HG02763 (cell line): ENCODE data around the gene FAM222A.

ENCODE experiments used
- ATAC-seq: cut with Tn5 transposase; IDR thresholded peaks from one replicate; pipeline ENCODE4 v1.9.1; 2021; ENCODE audit warnings: mild to moderate bottlenecking, moderate library complexity; ENCODE audit not compliant: unreplicated experiment

Gene FAM222A

DNA sequence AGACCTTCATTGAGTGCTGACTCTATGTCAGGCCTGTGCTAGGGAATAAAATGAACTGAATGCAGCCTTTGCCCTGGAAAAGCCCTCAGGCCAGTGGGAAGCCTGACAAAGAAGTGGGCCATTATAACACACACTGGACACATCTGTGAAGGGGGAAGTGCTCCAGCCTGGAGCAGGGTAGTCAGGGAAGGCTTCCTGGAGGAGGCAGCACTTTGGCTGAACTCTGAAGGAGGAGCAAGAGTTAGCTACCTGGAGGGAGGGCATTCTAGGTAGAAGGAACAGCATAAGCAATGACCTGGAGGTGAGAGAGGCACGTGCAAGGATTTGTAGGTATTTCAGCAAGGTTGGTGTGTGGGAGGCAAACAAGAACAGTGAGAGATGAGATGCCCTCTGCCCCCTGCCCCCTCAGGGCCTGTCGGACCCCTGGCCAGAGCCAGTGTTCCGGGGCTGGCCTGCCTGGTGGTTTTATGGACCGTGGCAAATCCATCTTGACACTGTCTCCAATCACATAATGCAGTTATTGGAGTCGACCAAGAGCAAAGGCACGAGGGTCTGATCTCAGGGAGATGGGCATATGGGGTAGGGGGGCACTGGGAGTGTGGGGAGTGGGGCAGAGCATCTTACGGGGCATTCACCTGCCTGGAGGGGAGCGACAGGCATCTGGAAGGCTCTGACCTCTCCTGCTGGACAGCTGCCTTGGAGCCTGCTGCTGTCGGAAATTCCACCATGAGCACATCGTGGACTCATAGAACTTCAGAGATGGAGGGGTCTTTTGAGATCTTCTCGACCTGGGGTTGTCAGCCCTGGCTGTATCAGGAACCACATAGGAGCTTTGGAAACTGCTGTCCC, 2.7 kb upstream of the FAM222A start:
- no peak for ATAC-seq

DNA sequence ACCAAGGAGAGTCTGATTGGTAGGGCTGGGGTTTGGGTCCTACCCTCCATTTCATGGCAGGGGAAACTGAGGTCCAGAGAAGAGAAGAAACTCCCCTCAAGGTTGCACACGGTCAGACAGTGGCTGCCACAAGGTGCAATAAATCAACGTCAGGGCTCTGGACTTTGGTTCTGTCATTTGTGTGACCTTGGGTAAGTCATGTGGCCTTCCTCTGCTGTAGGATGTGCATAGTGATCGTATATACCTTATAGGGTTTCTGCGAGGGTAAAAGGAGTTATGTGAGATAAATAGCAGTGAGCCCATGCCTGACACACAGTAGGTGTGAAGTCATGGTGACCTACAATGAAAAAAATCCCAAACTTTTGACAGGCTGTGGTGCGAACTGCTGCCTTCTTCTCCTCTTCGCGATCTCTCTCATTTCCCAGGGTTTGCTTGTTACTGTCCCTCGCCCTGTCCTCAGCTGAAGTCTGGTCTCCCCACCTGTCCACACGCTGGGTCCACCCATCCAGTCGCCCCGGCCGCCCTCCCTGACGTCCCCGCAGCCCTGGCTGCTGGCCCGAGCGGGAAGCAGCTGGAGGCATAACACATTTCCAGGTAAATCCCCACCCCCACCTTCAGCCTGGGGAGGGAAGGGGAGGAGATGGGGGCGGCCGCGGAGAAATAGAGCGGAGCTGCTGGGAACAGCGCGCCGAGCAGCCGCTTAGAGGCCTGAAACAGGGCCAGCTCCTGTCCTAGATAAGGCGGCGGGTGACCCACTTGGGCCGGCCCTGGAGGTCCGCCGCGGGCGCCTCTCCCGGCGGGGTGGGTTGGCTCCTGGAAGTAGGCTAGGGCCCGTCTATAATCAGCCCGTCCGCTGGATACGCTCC, 1.8 kb upstream of the FAM222A start:
- ATAC-seq: no peak

DNA sequence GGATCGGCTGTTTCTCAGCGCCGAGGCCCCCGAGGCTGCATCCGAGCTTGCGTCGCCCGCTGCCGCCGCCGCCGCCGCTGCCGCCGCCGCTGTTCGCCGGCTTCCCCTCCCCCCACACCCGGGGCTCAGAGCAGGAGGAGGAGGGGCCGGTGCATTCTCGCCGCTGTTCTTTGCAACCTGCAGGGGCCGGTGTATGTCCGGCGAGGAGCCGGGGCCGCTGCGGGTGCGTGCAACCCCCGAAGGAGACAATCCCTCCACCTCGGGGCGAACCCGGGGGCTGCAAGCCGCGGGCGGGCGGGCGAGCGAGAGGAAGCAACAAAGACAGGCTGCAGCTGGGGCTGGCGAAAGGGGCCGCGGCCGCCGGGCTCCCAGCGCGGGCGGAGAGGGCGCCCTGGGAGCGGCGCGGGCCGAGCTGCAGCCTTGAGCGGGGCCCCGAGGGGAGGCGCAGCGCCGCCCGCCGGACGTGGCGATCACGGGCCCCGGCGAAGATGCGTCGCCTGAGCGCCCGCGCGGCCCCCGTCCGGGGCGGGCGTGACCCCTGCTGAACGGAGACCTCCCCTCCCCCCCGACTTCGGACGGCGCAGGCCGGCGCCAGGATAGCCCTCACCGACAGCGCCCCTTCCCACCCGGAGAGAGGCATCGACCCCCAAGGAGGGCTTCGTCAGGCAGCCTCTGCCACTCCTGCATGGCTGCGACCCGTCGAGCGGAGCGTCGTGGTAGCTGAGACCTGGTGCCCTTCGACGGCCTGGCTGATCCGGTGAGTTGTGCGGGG, 702 bp downstream of the FAM222A start:
- peak; percentile 14 for ATAC-seq

DNA sequence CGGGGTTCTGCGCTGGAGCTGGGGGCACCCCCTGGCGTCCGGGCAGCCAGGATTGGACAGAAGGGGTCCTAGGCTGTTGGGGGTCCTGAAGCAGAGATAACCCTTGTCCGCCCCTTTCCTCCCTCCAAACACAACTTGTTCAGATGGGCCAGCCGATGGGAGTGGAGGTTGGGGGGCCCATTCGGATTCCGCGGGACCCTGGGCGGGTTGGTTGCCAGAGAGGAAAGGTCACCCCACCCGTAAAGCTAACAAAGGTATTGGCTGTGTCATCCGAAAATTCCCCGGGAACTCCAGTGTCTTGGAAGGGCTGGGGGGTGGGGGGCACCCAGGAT, 1.3 kb downstream of the FAM222A start:
- ATAC-seq: no peak

DNA sequence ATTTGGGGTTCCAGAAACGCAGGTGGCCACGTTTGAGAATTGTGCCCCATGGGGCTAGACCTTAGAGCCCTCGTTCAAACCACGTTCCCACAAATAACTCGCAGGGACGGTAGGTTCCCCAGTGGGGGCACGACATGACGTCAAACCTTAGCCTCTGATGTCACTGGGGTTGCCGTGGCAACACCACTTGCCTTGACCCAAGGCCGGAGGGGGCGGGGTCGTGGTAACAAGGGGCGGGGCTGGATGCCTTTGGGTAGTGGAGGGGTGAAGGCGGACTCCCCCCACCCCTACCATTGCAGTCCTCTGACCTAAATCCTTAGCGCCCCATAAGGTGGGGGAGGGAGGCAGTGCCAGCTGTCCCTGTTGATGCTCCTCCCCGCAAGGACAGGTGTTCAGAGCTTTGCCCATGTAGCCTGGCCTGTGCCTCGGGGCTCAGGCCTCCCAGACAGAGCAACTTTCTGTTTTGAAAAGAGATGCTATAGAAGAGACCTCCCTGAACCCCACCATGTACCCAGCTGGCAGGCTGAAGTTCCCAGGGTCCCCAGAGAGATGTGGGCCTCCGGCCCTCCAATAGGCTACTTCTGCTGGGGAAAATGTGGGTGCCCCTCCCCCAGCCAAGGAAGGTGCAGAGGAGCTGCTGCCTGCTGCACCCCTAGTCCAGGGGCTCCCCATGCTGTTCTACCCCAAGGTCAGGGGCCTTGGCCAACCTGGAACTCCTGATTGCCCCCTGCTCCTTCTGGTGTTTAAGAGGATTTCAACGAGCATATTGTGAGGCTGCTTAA, 1.9 kb downstream of the FAM222A start:
- no peak for ATAC-seq

DNA sequence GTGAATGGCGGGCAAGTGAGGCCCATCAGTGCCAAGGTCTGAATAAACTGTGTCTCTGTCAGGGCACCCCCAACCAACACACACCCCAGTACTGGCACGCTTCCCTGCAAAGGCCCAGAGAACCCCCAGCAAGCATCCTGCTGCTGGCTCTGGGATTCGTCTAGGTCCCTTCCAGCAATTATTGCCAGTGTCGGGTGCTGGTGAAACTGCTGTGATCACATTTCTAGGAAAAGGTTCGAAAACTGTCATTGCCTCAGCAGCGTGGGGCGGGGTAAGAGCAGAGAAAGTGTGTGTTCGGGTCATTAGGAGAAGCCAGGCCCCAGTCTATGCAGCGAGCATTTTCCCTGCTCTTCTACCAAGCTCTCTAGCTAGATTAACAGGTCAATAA, 2.5 kb downstream of the FAM222A start:
- ATAC-seq: no peak

DNA sequence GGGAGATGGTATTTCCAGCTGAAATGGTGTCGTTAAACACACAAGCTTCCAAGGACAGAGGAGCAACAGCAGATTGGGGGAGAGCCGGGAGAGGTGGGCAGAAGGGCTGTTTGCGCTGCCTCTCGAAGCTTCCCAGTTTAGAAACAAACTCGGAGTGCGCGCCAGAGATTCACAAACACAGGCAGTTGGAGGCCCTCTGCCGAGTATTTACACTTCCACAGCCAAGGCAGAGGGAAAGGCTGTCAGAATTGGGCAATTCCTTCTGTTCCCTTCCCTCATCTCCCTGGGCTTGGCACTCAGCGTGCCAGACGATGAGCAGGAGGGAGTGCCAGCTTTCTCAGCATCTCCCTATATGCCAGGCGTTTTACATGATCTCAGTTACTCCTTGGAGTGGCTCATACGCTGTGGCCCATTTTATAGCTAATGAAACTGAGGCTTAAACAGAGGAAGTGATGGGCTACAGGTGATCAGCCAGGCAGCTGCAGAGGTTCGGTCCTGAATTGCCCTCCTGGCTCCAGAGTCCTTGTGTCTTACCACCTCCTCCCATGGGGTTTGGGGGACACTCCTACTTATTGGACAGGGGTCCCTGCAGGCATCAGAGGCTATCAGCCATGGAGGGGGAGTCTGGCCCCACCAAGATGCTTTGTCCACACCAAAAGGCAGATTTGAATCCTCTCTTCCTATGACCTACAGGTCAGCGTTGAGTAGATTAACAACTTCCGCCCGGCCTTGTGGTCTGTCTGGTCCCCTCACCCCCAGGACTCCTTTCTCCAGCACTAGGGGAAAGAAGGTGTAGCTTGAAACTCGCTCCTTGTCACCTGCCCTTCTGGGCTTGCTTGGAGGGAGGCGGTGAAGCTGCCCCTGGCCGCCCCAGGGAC, 3.1 kb downstream of the FAM222A start:
- no peak for ATAC-seq

DNA sequence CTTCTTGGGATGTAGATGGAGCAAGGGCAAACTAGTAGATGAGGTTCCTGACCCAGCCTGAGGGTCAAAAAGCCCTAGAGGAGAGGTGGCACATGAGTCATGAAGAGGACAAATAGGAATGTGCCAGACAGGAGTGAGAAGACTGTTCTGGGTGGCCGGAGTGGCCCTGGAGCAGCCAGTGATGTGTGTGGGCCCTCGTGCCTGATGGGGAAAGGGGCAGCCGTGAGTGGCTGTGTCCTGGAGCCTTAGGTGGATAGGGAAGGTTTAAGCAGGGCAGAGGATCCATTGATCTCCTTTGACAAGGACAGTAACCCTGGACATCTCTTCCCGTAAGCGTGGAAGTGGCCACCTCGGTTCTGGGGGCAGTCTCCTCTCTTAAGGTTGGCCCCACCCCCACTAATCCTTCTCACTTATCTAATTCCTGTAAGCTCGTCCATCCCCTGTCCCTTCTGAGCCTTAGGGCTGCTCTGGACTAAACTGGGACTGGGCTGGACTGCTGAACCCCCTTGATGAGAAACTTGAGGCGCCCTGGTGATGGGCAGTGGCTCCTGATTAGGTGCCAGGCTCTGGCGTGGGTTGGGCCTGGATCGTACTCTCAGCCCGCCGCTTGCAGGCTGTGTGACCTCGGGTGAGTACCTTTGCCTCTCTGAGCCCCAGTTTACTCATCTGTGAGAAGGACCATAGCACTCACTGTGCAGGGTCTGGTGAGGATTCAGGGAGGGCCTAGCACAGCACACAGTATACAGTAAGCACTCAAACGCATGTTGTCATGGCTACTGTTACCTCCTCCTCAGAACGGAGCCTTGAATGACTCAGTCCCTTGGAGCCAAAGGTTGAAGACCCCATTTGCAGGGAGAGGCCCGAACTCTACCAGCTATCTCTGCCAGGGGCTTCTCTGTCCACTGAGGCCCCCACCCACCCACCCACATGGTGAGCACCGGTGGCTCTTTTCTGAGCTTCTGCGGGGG, 4.0 kb downstream of the FAM222A start:
- no peak for ATAC-seq

DNA sequence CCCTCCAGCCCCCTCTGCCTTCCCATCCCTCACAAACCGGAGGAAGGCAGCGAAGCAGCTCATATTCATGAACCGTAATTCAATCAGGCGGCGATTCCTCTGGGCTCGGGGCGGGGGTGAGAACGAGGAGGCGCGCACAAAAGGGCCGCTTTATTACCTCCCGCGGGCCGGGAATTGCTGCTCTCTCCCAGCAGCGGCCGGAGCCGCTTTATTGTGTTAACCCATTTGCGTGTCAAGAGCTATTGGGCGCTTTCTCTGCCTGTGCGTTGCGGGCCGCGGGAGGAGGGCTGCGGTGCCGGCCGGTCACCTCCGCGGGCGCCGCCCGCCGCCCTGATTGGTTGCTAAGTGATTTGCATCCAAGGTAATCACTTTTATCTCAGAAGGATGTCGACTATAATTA, 4.8 kb downstream of the FAM222A start:
- ATAC-seq: no peak

DNA sequence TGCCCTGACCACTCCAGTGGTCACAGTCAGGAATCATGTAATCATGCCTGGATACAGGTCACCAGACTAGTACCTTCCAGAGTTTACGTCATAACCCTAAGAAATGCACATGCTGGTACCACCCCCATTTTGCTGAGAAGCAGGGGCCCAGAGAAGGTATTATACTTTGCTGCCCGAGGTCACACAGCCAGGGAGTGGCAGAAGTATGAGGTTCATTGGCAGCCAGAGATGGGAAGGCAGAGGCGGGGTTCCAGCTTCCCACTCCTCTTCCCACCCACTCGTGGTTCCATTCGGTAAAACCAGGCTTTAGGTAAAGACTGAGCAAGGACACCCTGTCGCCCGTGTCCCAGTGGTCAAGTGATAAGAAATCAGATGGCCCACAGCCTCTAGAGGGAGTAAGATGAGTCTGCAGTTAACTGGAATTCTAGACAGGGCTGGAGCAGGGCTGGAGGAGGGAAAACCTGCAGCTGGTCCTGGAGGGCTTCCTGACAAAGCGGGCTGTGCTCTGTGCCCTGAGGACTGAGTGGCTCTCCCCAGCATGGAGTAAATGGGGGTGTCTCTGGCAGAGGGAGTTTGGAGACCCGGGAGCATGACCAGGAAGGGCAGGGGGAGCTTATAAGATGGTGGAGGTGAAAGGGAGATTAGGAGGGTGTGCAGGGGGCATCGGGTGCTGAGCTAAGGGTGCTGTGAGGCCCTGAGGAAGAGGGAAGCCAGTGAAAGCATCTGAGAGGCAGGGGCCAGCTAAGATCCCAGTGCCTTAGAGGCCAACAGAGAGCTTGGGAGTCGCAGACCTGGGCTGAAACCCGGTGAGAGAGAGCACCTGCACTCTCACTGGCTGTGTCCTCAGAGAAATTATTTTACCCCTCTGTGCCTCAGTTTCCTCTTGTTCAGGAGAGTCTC, 5.7 kb downstream of the FAM222A start:
- no peak for ATAC-seq

DNA sequence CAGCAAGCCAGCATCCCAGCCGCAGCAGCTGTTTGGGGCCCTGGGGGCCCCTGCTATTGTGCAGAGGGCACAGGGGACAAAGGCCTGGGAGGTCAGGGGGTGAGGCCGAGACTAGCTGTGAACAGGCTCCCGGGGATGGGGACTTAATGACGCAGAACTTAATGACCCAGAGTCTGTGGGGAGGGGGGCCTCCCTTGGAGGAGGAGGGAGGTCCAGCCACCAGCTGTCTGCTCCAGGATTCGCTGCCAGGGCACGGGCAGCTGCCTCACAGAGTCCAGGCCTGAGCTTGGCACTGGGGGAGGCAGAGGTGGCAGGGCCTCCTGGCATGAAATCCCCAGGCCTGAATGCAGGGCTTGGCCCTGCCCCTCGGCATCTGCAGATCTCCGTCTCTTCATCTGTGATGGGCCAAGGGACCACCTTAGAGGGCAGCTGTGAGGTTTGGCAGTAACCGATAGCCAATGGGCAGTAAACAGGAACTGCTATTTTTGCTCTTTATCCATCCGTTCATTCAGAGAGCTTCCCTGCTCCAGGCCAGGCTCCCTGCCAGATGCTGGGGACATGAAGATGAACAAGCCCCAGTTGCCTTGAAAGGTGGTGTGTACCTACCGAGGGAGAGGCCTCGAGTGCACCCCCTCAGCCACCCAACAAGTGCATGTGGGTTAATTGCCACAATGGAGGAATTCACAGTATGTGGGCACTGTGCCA, 6.7 kb downstream of the FAM222A start:
- ATAC-seq: no peak

DNA sequence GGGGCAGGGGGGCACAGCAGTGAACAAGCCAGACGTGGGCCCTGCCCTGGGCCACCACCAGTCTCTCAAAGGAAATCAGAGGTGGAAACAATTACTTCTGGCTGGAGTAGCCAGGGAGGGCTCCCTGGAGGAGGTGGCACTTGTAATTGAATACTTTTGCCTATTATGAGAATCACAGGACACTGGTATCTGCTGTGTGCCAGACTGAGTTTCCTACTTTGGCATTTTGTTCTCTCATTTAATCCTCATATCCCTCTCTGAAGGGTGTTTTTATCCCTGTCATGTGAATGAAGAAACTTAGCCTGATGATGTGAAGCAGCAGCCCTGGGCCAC, 7.2 kb downstream of the FAM222A start:
- no peak for ATAC-seq

DNA sequence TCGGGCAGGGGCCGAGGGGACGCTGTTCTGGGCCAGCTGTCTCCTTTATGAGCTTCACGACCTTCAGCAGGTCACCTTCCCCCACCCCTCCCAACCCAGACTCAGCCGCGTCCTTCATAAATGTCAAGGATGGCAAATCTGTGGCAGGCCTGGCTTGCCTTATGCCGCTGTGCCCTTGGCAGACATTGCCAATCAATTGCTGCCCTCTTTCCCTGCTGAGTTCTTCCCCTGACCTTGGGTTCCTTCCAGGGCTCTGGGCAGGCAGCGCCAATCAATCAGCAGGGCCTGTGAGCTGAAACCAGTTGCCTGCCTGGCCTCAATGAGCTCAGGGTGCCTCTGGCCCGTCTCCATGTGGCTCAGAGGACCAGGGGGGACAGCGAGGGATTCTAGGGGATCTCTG, 7.7 kb downstream of the FAM222A start:
- ATAC-seq: no peak

DNA sequence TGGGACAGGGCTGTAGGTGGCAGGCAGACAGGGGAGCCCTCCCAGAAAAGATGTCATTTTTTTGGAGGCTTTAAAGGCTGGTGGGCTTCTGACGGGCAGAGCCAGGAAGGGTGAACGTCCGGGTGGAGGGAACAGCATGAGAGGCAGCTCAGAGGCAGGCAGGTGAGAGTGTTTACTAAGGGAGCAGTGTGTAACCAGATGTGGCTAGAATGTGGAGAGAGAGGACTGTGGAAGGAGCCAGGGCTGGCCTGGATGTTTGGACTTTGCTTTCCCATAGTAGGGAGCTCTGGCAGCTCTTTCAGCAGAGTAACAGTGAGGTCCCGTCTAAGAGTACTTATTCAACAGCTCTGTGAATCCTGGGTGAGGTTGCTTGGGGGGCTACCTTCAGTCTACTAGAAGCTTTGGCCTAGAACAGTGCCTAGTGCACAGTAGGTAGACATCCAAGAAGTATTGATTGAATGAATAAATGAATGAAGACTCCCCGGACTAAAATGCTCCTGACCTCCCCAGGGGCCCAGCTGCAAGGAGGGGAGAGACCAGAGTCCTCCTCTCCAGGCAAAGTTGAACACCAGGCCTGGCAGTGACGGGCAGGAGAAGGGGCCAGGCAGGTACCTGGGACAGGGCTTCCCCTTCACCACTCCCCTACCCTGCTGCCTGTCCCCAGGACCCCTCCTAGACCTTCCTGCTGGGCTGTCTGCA, 8.5 kb downstream of the FAM222A start:
- ATAC-seq: no peak

DNA sequence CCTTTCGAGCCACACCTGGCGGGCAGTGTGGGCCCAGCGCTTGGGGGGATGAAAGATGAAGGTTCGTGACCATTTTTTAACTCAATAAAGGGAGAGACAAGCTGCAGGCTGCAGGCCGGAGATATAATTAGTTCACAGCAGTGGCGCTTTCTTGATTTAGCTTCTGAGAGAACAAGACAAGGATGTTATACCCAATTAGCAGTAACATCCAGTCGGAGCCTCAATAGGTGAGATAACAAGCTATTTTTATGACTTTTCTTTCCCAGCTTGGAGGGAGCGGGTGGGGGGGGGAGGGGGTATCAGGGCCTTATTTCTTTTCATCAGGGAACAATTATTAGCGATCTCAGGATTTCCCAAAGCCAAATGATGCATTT, 9.1 kb downstream of the FAM222A start:
- ATAC-seq: no peak

DNA sequence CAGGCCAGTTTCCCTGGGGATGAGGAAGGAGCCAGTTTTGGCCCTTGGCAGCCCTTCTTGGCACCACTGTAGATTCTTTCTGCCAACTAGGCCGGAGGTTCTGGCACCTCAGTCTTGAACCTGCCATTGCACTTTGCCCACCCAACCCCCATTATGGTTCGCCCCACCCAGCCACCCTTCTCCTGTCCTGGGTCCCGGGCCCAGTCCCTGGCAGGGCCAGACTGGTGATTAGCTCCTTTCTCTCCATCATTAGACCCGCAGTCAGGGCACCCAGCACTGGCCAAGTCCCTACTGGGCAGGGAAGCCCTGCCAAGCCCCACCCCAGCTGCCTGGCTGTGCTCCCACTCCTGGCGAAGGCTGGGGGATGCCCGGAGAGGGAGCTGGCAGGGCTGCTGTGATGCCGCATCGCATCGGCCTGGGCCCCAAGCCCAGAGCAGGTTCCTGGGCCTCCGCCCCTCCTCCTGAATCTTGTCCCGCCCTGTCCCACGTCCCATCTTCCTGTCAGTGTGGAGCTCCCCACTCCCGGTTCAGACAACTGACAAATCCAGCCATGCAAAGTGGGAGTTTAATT, 9.8 kb downstream of the FAM222A start:
- ATAC-seq: no peak
